Panc1 (cell line): ENCODE results near the gene CCL13. TPM values are rescaled to one million over a fixed set of nuclear protein-coding genes. Genes with fewer than 3 reads are reported as not detected.

Experiments used
- ATAC-seq: fragments of 200-7000 bp; cut with Tn5 transposase; 2 replicates; pipeline ENCODE4 v1.9.1; 2020; ENCODE audit warnings: mild to moderate bottlenecking, moderate library complexity
- BruUV-seq: library from RNA; stranded (reverse); fragments of 400-500 nt; replicated peaks from 2 replicates; lab custom pipeline; 2021; lab: Mats Ljungman, UMichigan
- CTCF ChIA-PET: fragments of 300-600 bp; sonication (Branson Sonifier 250); formaldehyde crosslinking; loops from one replicate; lab custom pipeline; 2022; ENCODE audit warnings: antibody characterized with exemption; lab: Charles Lee
- POLR2A ChIA-PET: fragments of 300-600 bp; sonication (Branson Sonifier 250); formaldehyde crosslinking; loops from one replicate; lab custom pipeline; 2022; ENCODE audit warnings: antibody characterized with exemption; lab: Charles Lee
- DNase-seq: peaks from one replicate; pipeline ENCODE4 v3.0.0-alpha.2; 2010; ENCODE audit warnings: low read depth, low spot score
- H3K27ac ChIP-seq: 2 replicates; pipeline ENCODE4 v1.5.1; 2011; ENCODE audit warnings: mild to moderate bottlenecking, low read length, inconsistent platforms
- H3K27me3 ChIP-seq: fragments of 200-500 bp; sonication (Bioruptor generic); 2 replicates; pipeline ENCODE4 v1.6.0; 2014; ENCODE audit warnings: low read length, inconsistent platforms; ENCODE audit not compliant: control insufficient read depth, insufficient read depth
- H3K36me3 ChIP-seq: fragments of 200-500 bp; sonication (Bioruptor generic); 2 replicates; pipeline ENCODE4 v1.5.1; 2014; ENCODE audit warnings: inconsistent platforms, mild to moderate bottlenecking, low read length, moderate library complexity; ENCODE audit not compliant: control insufficient read depth, insufficient read depth
- H3K4me1 ChIP-seq: 2 replicates; pipeline ENCODE4 v1.5.1; 2011; ENCODE audit warnings: inconsistent platforms, mild to moderate bottlenecking, low read length, moderate library complexity; ENCODE audit not compliant: control insufficient read depth, insufficient read depth
- H3K4me3 ChIP-seq, 2 experiments: 2 replicates each; pipeline ENCODE4 v1.5.1; 2011 to 2012; ENCODE audit warnings: low read depth in 2 of 2, low read length in 2 of 2, mild to moderate bottlenecking in 2 of 2, inconsistent platforms in 1 of 2, moderate library complexity in 1 of 2
- H3K9me3 ChIP-seq: fragments of 200-500 bp; sonication (Bioruptor generic); 2 replicates; pipeline ENCODE4 v1.5.1; 2014; ENCODE audit warnings: low read depth, mild to moderate bottlenecking, inconsistent platforms, low read length, moderate library complexity; ENCODE audit not compliant: control insufficient read depth, insufficient read depth
- POLR2AphosphoS5 ChIP-seq: IDR thresholded peaks from 2 replicates; pipeline ENCODE4 v1.6.1; 2012; ENCODE audit warnings: mild to moderate bottlenecking, low read depth, low read length, moderate library complexity
- SIN3A ChIP-seq: IDR thresholded peaks from 2 replicates; pipeline ENCODE4 v1.6.1; 2012; ENCODE audit warnings: low read depth, mild to moderate bottlenecking, low read length, moderate library complexity, borderline replicate concordance; ENCODE audit not compliant: insufficient read depth
- TCF7L2 ChIP-seq: IDR thresholded peaks from 2 replicates; pipeline ENCODE4 v1.6.1; 2011; ENCODE audit warnings: mild to moderate bottlenecking, low read depth, low read length, inconsistent platforms
- in situ Hi-C: cut with HindIII; loops from 2 replicates; pipeline ENCODE4 v1.10.0; 2016; ENCODE audit warnings: low sequenced_read_pairs, low pct_unique_long_range_greater_than_20kb
- intact Hi-C: fragments of 100-400 bp; cut with micrococcal nuclease; formaldehyde crosslinking; loops from one replicate; pipeline ENCODE4 v1.10.0; 2022; ENCODE audit not compliant: unreplicated experiment
- total RNA-seq: library from RNA; stranded (reverse); gene quantifications from one replicate; pipeline ENCODE4 v1.2.1, GENCODE V29; 2021; ENCODE audit not compliant: unreplicated experiment

Gene CCL13
- total RNA-seq, 1 experiment from 2014 or later = not detected

DNA sequence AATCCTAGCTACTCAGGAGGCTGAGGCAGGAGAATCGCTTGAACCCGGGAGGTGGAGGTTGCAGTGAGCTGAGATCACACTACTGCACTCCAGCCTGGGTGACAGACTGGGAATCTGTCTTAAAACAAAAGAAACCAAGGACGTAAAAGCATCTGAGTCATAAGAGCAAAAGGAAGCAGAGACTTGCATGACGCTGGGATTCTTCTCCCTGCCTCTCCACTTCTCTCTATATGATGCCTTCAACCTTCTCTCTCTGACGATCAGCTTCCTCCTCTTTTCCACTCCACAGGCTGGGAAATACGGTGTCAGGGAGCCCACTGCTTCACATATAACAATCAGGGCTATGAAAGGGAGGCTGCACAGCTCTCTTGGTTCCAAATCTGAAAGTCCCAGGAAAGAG is 49.9 kb downstream of the CCL13 start:
- DNase-seq (no peak), ATAC-seq (no peak)
- intact Hi-C loops = no loop called here
- H3K4me3 ChIP-seq = no peak overlapping the region
- no TSS peak for BruUV-seq
- in situ Hi-C loops = no loop called here
- H3K27me3 ChIP-seq = 0 out of 2 replicates have a peak, but pooled peaks cover 4% of the 10 kb centered on the region
- CTCF ChIA-PET = no interaction called here
- H3K36me3 ChIP-seq = no peaks in the 10 kb centered on the region
- H3K9me3 ChIP-seq = no peaks in the 10 kb centered on the region
- no peaks in the 10 kb centered on the region for H3K4me1 ChIP-seq
- POLR2A ChIA-PET = no interaction called here
- no peak overlapping the region for H3K27ac ChIP-seq
- TF ChIP-seq SIN3A (no peak), POLR2AphosphoS5 (no peak), TCF7L2 (no peak)

Other genes with a start within 250 kb of the CCL13 start
- gene CCL2, start 101.2 kb upstream of the CCL13 start, total RNA-seq = 513 TPM
- gene CCL7, start 86.3 kb upstream of the CCL13 start, total RNA-seq = 0.31 TPM
- gene CCL11, start 70.7 kb upstream of the CCL13 start, total RNA-seq = not detected
- not detected for gene CCL8, start 37.0 kb upstream of the CCL13 start, total RNA-seq
- gene CCL1, start 6.8 kb downstream of the CCL13 start, total RNA-seq = not detected
- gene TMEM132E, start 223.1 kb downstream of the CCL13 start, total RNA-seq = not detected